ENCODE data around the gene TSPAN5. TPM values are rescaled to one million over a fixed set of nuclear protein-coding genes. Genes with fewer than 3 reads are reported as not detected.

TSPAN5 gene
- total and polyA plus RNA-seq, 2 experiments from 2014 or later = 22.4 to 35.9 TPM

DNA sequence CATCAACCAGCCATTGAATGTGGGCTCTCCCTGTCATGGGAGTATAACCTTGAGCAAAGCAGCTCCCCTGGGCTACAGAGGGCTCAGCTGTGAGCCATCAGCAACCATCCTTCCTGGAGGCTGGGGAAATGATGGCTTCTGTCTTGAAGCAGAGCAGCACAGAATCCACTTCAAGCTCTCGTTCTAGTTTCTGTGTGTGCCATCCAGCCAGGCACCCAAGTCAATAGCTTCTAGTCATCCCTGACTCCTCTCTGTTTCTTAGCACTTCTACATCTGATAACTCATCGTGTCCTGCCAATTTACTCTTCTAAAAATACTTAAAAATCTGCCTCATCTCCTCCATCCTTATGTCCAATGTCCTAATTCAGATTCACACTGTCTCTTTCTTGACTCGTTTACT, 42.2 kb upstream of the TSPAN5 start:
- Histone ChIP-seq H2AFZ (no peak overlapping the region), H3K4me1 (ENCODE audit: insufficient read depth) (no peaks in the 10 kb centered on the region), H3K9me3 (ENCODE audit: low read depth) (peaks cover 3% of the 10 kb centered on the region), H3K4me3 (no peak overlapping the region), H4K20me1 (ENCODE audit: insufficient read depth, poor library complexity, severe bottlenecking) (no peaks in the 10 kb centered on the region), H3K36me3 (replicated peaks; ENCODE audit: insufficient read depth, low read depth) (no peaks in the 10 kb centered on the region), H3K27me3 (no peaks in the 10 kb centered on the region), H3K79me2 (no peaks in the 10 kb centered on the region), H3K9me2 (replicated peaks; ENCODE audit: insufficient read depth) (no peaks in the 10 kb centered on the region), H3K4me2 (no peak overlapping the region), H3K27ac (no peak overlapping the region)
- DNase-seq (ENCODE audit: low spot score) = no peak
- WGBS (ENCODE audit: low lambda C conversion rate, missing lambda C conversion rate) = 88% methylated on average over 3 of the region's 3 CpGs
- TF ChIP-seq EZH2 (IDR thresholded peaks at IDR 0.05; ENCODE audit: borderline replicate concordance) = no peak
- TF ChIP-seq, protein P1, sequence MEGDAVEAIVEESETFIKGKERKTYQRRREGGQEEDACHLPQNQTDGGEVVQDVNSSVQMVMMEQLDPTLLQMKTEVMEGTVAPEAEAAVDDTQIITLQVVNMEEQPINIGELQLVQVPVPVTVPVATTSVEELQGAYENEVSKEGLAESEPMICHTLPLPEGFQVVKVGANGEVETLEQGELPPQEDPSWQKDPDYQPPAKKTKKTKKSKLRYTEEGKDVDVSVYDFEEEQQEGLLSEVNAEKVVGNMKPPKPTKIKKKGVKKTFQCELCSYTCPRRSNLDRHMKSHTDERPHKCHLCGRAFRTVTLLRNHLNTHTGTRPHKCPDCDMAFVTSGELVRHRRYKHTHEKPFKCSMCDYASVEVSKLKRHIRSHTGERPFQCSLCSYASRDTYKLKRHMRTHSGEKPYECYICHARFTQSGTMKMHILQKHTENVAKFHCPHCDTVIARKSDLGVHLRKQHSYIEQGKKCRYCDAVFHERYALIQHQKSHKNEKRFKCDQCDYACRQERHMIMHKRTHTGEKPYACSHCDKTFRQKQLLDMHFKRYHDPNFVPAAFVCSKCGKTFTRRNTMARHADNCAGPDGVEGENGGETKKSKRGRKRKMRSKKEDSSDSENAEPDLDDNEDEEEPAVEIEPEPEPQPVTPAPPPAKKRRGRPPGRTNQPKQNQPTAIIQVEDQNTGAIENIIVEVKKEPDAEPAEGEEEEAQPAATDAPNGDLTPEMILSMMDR (IDR thresholded peaks at IDR 0.05; ENCODE audit: poor library complexity) = no peak
- TF ChIP-seq EZH2phosphoT487 (IDR thresholded peaks at IDR 0.05; ENCODE audit: low read depth, severe bottlenecking, unreplicated experiment) = no peak

DNA sequence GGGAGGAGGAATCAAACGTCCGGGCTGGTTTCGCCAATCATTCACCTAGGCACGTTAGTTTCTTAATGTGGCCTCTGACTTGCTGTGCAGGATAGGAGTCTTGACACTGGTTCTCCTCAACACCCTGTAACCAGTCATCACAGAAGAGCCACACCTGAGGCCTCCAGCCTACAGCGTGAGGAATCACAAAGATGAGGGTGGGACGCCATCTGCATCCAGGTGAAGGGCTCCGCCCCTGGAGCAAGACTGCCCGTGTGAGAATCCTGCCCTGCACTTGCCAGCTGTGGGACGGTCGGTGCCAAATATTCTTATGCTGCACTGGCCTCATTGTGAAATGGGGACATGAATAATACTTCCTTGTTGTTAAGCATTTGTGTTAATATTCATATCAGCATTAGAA, 35.7 kb upstream of the TSPAN5 start:
- H3K4me2 ChIP-seq = no peak overlapping the region
- H3K27me3 ChIP-seq = no peaks in the 10 kb centered on the region
- no peak overlapping the region for H2AFZ ChIP-seq
- H3K9me3 ChIP-seq (ENCODE audit: low read depth) = peaks cover 3% of the 10 kb centered on the region
- no peaks in the 10 kb centered on the region for H3K4me1 ChIP-seq (ENCODE audit: insufficient read depth)
- H3K79me2 ChIP-seq = no peaks in the 10 kb centered on the region
- no peak for DNase-seq (ENCODE audit: low spot score)
- no peak overlapping the region for H3K27ac ChIP-seq
- H3K36me3 ChIP-seq (replicated peaks; ENCODE audit: insufficient read depth, low read depth) = no peaks in the 10 kb centered on the region
- 92% methylated on average over 10 of the region's 10 CpGs for WGBS (ENCODE audit: low lambda C conversion rate, missing lambda C conversion rate)
- TF ChIP-seq EZH2phosphoT487 (IDR thresholded peaks at IDR 0.05; ENCODE audit: low read depth, severe bottlenecking, unreplicated experiment) = no peak
- TF ChIP-seq EZH2 (IDR thresholded peaks at IDR 0.05; ENCODE audit: borderline replicate concordance) = no peak
- TF ChIP-seq, protein P1 (IDR thresholded peaks at IDR 0.05; ENCODE audit: poor library complexity) = no peak
- H3K4me3 ChIP-seq = no peak overlapping the region
- H3K9me2 ChIP-seq (replicated peaks; ENCODE audit: insufficient read depth) = no peaks in the 10 kb centered on the region
- H4K20me1 ChIP-seq (ENCODE audit: insufficient read depth, poor library complexity, severe bottlenecking) = no peaks in the 10 kb centered on the region

DNA sequence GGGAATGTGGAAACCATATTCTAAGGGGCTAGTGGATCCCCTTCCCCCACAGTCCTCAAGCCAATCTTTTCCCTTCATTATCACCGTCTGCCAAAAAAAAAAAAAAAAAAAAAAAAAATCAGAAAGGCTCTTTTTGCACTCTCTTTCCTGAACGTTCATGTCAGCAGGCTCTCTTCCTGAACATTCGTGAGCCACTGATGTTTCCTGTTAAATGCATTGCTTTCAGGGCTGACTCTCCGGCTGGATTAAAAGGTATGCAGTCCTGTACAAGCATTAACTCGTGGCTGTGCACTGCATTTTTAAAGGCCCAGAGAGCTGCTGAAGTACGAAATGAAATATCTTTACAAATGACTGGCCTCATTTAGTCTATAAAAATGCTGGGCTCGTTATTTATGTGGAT, 34.0 kb upstream of the TSPAN5 start:
- DNase-seq (ENCODE audit: low spot score) = no peak
- no peak overlapping the region for H2AFZ ChIP-seq
- no peaks in the 10 kb centered on the region for H3K4me1 ChIP-seq (ENCODE audit: insufficient read depth)
- H3K4me2 ChIP-seq = no peak overlapping the region
- H3K79me2 ChIP-seq = no peaks in the 10 kb centered on the region
- H4K20me1 ChIP-seq (ENCODE audit: insufficient read depth, poor library complexity, severe bottlenecking) = no peaks in the 10 kb centered on the region
- no peaks in the 10 kb centered on the region for H3K27me3 ChIP-seq
- TF ChIP-seq EZH2 (IDR thresholded peaks at IDR 0.05; ENCODE audit: borderline replicate concordance) (no peak), EZH2phosphoT487 (IDR thresholded peaks at IDR 0.05; ENCODE audit: low read depth, severe bottlenecking, unreplicated experiment) (no peak)
- TF ChIP-seq, protein P1 (IDR thresholded peaks at IDR 0.05; ENCODE audit: poor library complexity) = no peak
- no peaks in the 10 kb centered on the region for H3K36me3 ChIP-seq (replicated peaks; ENCODE audit: insufficient read depth, low read depth)
- H3K27ac ChIP-seq = no peak overlapping the region
- H3K9me2 ChIP-seq (replicated peaks; ENCODE audit: insufficient read depth) = no peaks in the 10 kb centered on the region
- no peak overlapping the region for H3K4me3 ChIP-seq
- H3K9me3 ChIP-seq (ENCODE audit: low read depth) = no peaks in the 10 kb centered on the region
- 44% methylated on average over 7 of the region's 7 CpGs for WGBS (ENCODE audit: low lambda C conversion rate, missing lambda C conversion rate)

DNA sequence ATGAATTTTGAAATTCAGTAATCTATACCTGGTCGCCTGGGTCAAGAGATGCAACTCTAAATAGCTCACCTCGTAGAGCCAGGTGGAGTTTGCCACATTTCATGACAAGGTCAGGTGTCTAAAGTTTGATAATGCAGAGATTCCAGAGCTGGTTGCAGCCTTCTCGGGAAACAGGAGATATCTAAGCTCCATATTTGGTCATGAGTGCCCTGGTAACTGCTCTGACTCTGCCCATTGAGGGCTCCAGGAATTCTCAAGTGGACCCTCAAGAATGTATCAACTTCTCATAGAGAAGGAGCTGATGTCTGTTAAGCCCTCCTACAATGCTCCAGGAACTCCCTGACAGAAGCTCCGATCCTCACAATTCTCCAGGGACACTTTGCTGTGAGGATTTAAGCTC, 33.2 kb upstream of the TSPAN5 start:
- H3K27ac ChIP-seq = no peak overlapping the region
- H3K9me2 ChIP-seq (replicated peaks; ENCODE audit: insufficient read depth) = no peaks in the 10 kb centered on the region
- no peaks in the 10 kb centered on the region for H4K20me1 ChIP-seq (ENCODE audit: insufficient read depth, poor library complexity, severe bottlenecking)
- H3K36me3 ChIP-seq (replicated peaks; ENCODE audit: insufficient read depth, low read depth) = no peaks in the 10 kb centered on the region
- no peaks in the 10 kb centered on the region for H3K9me3 ChIP-seq (ENCODE audit: low read depth)
- H3K79me2 ChIP-seq = no peaks in the 10 kb centered on the region
- TF ChIP-seq EZH2phosphoT487 (IDR thresholded peaks at IDR 0.05; ENCODE audit: low read depth, severe bottlenecking, unreplicated experiment) (no peak), EZH2 (IDR thresholded peaks at IDR 0.05; ENCODE audit: borderline replicate concordance) (no peak)
- H3K27me3 ChIP-seq = no peaks in the 10 kb centered on the region
- H2AFZ ChIP-seq = no peak overlapping the region
- no peak for DNase-seq (ENCODE audit: low spot score)
- no peaks in the 10 kb centered on the region for H3K4me1 ChIP-seq (ENCODE audit: insufficient read depth)
- no peak overlapping the region for H3K4me3 ChIP-seq
- H3K4me2 ChIP-seq = no peak overlapping the region
- 89% methylated on average over 4 of the region's 4 CpGs for WGBS (ENCODE audit: low lambda C conversion rate, missing lambda C conversion rate)

Measured in hepatocyte (in vitro differentiated cells).